ENCODE data around the gene CDKN2AIPNL.

The CDKN2AIPNL gene

GRCh38 chr5:134398609-134399155, 13.0 kb downstream of the CDKN2AIPNL start:
- H3K4me2 ChIP-seq (ENCODE audit: low read length), result no peak overlapping the region
- TF ChIP-seq EZH2phosphoT487 (IDR thresholded peaks at IDR 0.05; ENCODE audit: low read depth) (no peak), CTCF (IDR thresholded peaks at IDR 0.05; ENCODE audit: low read depth, low read length) (no peak)
- H3K27ac ChIP-seq (ENCODE audit: low read length), result no peak overlapping the region
- no peaks in the 10 kb centered on the region for H4K20me1 ChIP-seq (ENCODE audit: insufficient read depth, low read length)
- H3K4me3 ChIP-seq (ENCODE audit: low read length), result no peak overlapping the region
- H3K9me3 ChIP-seq (ENCODE audit: insufficient read depth, low read length), result no peaks in the 10 kb centered on the region
- H3K27me3 ChIP-seq (ENCODE audit: low read depth, low read length), result no peaks in the 10 kb centered on the region
- no peaks in the 10 kb centered on the region for H3K79me2 ChIP-seq (ENCODE audit: low read length)
- H3K36me3 ChIP-seq (replicated peaks; ENCODE audit: low read depth, low read length), result peaks cover 12% of the 10 kb centered on the region
- no peaks in the 10 kb centered on the region for H3K4me1 ChIP-seq (ENCODE audit: low read length)
- H2AFZ ChIP-seq (ENCODE audit: low read depth, low read length), result no peak overlapping the region
- H3K9ac ChIP-seq (ENCODE audit: low read length), result no peak overlapping the region

- H3K79me2 ChIP-seq (ENCODE audit: low read length), result no peaks in the 10 kb centered on the region
- no peaks in the 10 kb centered on the region for H4K20me1 ChIP-seq (ENCODE audit: insufficient read depth, low read length)
- no peak overlapping the region for H3K4me2 ChIP-seq (ENCODE audit: low read length)
- peaks cover 17% of the 10 kb centered on the region for H3K36me3 ChIP-seq (replicated peaks; ENCODE audit: low read depth, low read length)
- no peaks in the 10 kb centered on the region for H3K4me1 ChIP-seq (ENCODE audit: low read length)
- no peak overlapping the region for H3K9ac ChIP-seq (ENCODE audit: low read length)
- H3K27me3 ChIP-seq (ENCODE audit: low read depth, low read length), result no peaks in the 10 kb centered on the region
- H3K27ac ChIP-seq (ENCODE audit: low read length), result no peak overlapping the region
- no peak overlapping the region for H3K4me3 ChIP-seq (ENCODE audit: low read length)
- no peak overlapping the region for H2AFZ ChIP-seq (ENCODE audit: low read depth, low read length)
- no peak for TF ChIP-seq EZH2phosphoT487 (IDR thresholded peaks at IDR 0.05; ENCODE audit: low read depth)
- no peaks in the 10 kb centered on the region for H3K9me3 ChIP-seq (ENCODE audit: insufficient read depth, low read length)
These were observed 14.5 kb downstream of the CDKN2AIPNL start for GRCh38 chr5:134397196-134397595.

GRCh38 chr5:134396274-134396673, 15.4 kb downstream of the CDKN2AIPNL start:
- H3K79me2 ChIP-seq (ENCODE audit: low read length), result no peaks in the 10 kb centered on the region
- no peaks in the 10 kb centered on the region for H4K20me1 ChIP-seq (ENCODE audit: insufficient read depth, low read length)
- peaks cover 25% of the 10 kb centered on the region for H3K36me3 ChIP-seq (replicated peaks; ENCODE audit: low read depth, low read length)
- H3K27me3 ChIP-seq (ENCODE audit: low read depth, low read length), result no peaks in the 10 kb centered on the region
- no peaks in the 10 kb centered on the region for H3K9me3 ChIP-seq (ENCODE audit: insufficient read depth, low read length)
- H3K9ac ChIP-seq (ENCODE audit: low read length), result no peak overlapping the region
- TF ChIP-seq CTCF (IDR thresholded peaks at IDR 0.05; ENCODE audit: low read depth, low read length), result no peak
- no peak for TF ChIP-seq EZH2phosphoT487 (IDR thresholded peaks at IDR 0.05; ENCODE audit: low read depth)
- H2AFZ ChIP-seq (ENCODE audit: low read depth, low read length), result no peak overlapping the region
- no peak overlapping the region for H3K4me3 ChIP-seq (ENCODE audit: low read length)
- H3K4me2 ChIP-seq (ENCODE audit: low read length), result no peak overlapping the region
- no peak overlapping the region for H3K27ac ChIP-seq (ENCODE audit: low read length)
- no peaks in the 10 kb centered on the region for H3K4me1 ChIP-seq (ENCODE audit: low read length)

- Histone ChIP-seq H3K9ac (ENCODE audit: low read length) (no peak overlapping the region), H3K4me2 (ENCODE audit: low read length) (no peak overlapping the region), H3K79me2 (ENCODE audit: low read length) (no peaks in the 10 kb centered on the region), H3K27me3 (ENCODE audit: low read depth, low read length) (no peaks in the 10 kb centered on the region), H2AFZ (ENCODE audit: low read depth, low read length) (no peak overlapping the region), H3K4me3 (ENCODE audit: low read length) (no peak overlapping the region), H3K27ac (ENCODE audit: low read length) (no peak overlapping the region), H3K4me1 (ENCODE audit: low read length) (no peaks in the 10 kb centered on the region), H3K9me3 (ENCODE audit: insufficient read depth, low read length) (no peaks in the 10 kb centered on the region), H3K36me3 (replicated peaks; ENCODE audit: low read depth, low read length) (peaks cover 34% of the 10 kb centered on the region), H4K20me1 (ENCODE audit: insufficient read depth, low read length) (no peaks in the 10 kb centered on the region)
- no peak for TF ChIP-seq CTCF (IDR thresholded peaks at IDR 0.05; ENCODE audit: low read depth, low read length)
- no peak for TF ChIP-seq EZH2phosphoT487 (IDR thresholded peaks at IDR 0.05; ENCODE audit: low read depth)
These were observed 16.7 kb downstream of the CDKN2AIPNL start for GRCh38 chr5:134394932-134395331.
